Lung (tissue), 12 donors: ENCODE results near the gene PROX2. TPM values are rescaled to one million over a fixed set of nuclear protein-coding genes. Genes with fewer than 3 reads are reported as not detected.

Experiments
- ATAC-seq: fragments of 200-7000 bp; cut with Tn5 transposase; one replicate; pipeline ENCODE4 v1.9.1; 2020; ENCODE audit warnings: moderate number of reproducible peaks; ENCODE audit not compliant: insufficient read depth, low FRiP score
- DNase-seq, 3 donors: peaks; one replicate each; pipeline ENCODE4 v3.0.0-alpha.2; 2013 to 2017
- H3K27ac ChIP-seq, 2 donors: one replicate each; pipeline ENCODE4 v1.5.1; 2013; ENCODE audit warnings: mild to moderate bottlenecking in 2 of 2, moderate library complexity in 2 of 2, control low read depth in 1 of 2, inconsistent platforms in 1 of 2, low read depth in 1 of 2, low read length in 1 of 2
- H3K27me3 ChIP-seq, 3 donors: one replicate each; pipeline ENCODE4 v1.5.1; 2013; ENCODE audit warnings: low read length in 2 of 3; ENCODE audit not compliant: control insufficient read depth in 3 of 3, insufficient read depth in 3 of 3
- H3K36me3 ChIP-seq, 4 donors: one replicate each; pipeline ENCODE4 v1.5.1; 2013; ENCODE audit warnings: low read length in 4 of 4, mild to moderate bottlenecking in 1 of 4, moderate library complexity in 1 of 4; ENCODE audit not compliant: control insufficient read depth in 4 of 4, insufficient read depth in 4 of 4
- H3K4me1 ChIP-seq, 5 donors: one replicate each; pipeline ENCODE4 v1.5.1; 2013; ENCODE audit warnings: low read length in 5 of 5, mild to moderate bottlenecking in 2 of 5, moderate library complexity in 1 of 5; ENCODE audit not compliant: control insufficient read depth in 5 of 5, insufficient read depth in 5 of 5
- H3K4me3 ChIP-seq: one replicate; pipeline ENCODE4 v1.5.1; 2013; ENCODE audit warnings: mild to moderate bottlenecking, control low read depth, moderate library complexity
- H3K9ac ChIP-seq, 2 donors: one replicate each; pipeline ENCODE4 v1.5.1; 2013; ENCODE audit warnings: low read length in 2 of 2, control low read depth in 1 of 2; ENCODE audit not compliant: insufficient read depth in 1 of 2
- H3K9me3 ChIP-seq, 4 donors: one replicate each; pipeline ENCODE4 v1.5.1; 2013; ENCODE audit warnings: low read length in 3 of 4, mild to moderate bottlenecking in 1 of 4, moderate library complexity in 1 of 4; ENCODE audit not compliant: control insufficient read depth in 4 of 4, insufficient read depth in 3 of 4
- WGBS, 2 donors: extraction: QIAGEN DNeasy Blood & Tissue Kit; methylation state at CpG; one replicate each; pipeline ENCODE4 v1.1.7; 2013; 5-methylcytosine and 5-hydroxymethylcytosine counted together
- polyA plus RNA-seq, 2 donors: library from polyadenylated mRNA; stranded (reverse); fragments of 200-250 nt; gene quantifications; one replicate each; pipeline ENCODE4 v1.2.1, GENCODE V29; 2013
- total RNA-seq, 2 donors: library from RNA; depleted of rRNA in 1 of 2; stranded (reverse); fragments of >200 nt in 1 of 2; gene quantifications; one replicate each; pipeline ENCODE4 v1.2.1, GENCODE V29; 2014 to 2021
- TF ChIP-seq, protein P1 (sequence below): IDR thresholded peaks from 2 replicates; pipeline ENCODE4 v1.5.1; 2012; ENCODE audit warnings: mild to moderate bottlenecking; ENCODE audit errors: control extremely low read depth, extremely low read depth
- donor health status: control.
- donor health status: control.
- donor health status: Bipolar disorder and iron deficiency.
- donor health status: healthy.
- donor health status: DM: yes; HTN: yes; CAD: no.

Gene PROX2
- total and polyA plus RNA-seq, 4 donors: 0.01 to 0.09 TPM; not detected in 2

DNA sequence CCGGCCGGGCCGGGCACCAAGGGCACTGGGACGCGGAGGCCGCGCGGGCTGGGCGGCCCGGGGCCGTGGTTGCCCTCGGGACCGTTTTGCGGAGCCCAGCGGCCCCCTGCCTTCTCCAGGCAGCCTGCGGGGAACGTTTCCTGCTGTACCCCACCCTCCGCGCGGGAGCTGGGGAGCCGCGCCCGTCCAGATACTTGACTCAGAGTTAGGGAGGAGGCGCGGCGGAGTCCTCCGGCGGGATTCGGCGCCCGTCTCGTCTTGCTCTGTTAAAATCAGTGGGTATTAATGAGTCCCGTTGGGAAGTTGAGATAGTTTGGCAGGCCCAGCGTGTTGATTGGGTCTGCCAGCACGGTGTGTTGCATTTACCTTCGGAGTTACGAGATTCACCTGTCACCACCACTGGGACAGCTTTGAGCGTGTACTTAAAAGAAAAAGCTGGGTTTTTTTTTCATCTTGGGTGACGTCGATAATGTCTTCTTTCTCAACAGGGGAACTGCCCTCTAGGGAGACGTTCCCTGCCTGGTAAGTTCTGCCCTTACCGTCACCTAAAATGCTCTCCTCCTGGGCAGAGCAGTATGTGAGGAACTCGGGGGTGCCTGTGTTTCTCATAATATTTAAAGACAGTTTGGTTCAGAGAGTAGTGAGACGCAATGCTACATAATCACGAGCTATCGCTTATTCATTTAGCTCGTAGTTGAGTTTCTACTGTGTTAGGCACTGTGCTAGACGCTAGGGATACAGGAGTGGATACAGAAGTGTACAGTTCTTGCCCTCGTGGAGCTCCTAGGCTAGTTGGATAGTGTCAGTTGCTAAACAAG is 6.4 kb upstream of the PROX2 start:
- ATAC-seq: peak; percentile 56
- Histone ChIP-seq H3K27ac (peak overlapping the region; percentile 93 to 96), H3K27me3 (no peaks in the 10 kb centered on the region), H3K9me3 (no peaks in the 10 kb centered on the region), H3K4me1 (peaks cover 0 to 32% (median 10%) of the 10 kb centered on the region in 5 donors), H3K4me3 (peak overlapping the region; percentile 98), H3K36me3 (no peaks in the 10 kb centered on the region), H3K9ac (peak overlapping the region; percentile 94 to 98)
- DNase-seq: peak in 2 of 3 donors; percentile 49 to 52
- 1% methylated on average over 47 to 49 of the region's 49 CpGs for WGBS, 2 donors
- TF ChIP-seq, protein P1, sequence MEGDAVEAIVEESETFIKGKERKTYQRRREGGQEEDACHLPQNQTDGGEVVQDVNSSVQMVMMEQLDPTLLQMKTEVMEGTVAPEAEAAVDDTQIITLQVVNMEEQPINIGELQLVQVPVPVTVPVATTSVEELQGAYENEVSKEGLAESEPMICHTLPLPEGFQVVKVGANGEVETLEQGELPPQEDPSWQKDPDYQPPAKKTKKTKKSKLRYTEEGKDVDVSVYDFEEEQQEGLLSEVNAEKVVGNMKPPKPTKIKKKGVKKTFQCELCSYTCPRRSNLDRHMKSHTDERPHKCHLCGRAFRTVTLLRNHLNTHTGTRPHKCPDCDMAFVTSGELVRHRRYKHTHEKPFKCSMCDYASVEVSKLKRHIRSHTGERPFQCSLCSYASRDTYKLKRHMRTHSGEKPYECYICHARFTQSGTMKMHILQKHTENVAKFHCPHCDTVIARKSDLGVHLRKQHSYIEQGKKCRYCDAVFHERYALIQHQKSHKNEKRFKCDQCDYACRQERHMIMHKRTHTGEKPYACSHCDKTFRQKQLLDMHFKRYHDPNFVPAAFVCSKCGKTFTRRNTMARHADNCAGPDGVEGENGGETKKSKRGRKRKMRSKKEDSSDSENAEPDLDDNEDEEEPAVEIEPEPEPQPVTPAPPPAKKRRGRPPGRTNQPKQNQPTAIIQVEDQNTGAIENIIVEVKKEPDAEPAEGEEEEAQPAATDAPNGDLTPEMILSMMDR: no peak

DNA sequence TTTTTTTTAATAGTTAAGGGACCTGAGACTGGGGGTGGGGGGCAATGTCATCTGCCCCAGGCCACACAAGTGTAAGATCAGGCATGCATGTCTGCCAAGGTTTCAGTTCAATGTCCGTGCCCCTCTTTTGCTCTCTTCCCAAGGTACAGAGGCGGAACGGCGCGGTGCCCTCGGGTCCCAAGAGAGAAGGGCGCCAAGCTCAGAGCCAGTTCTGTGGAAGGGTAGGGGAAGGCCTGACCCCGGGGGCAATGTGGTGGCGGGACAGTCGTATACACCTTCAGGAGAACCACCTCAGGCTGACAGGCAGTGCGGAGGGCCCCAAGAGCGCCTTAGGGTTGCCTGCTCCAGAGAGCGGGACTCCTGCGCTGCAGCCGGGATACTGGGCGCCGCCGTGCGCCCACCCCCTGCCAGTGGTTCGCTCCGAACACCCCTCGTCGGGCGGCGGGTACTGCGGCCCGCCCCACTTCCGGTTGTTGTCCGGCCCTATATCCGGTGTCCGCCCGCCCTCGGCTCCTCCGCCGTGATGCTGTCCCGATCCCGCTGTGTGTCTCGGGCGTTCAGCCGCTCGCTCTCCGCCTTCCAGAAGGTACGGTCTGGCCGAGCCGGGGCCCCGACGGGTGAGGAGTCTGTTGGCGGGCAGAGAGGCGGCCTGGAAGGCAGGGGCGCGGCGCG is 5.6 kb upstream of the PROX2 start, which contains the start of gene DLST:
DLST (plus strand) TSS at position 486 of the 672 bp plus-strand sequence; CDS start at position 524, 38 bp downstream.
- H3K9me3 ChIP-seq: no peaks in the 10 kb centered on the region
- TF ChIP-seq, protein P1: no peak
- no peaks in the 10 kb centered on the region for H3K27me3 ChIP-seq
- peak; percentile 88 to 92 (median 89) for DNase-seq
- peak; percentile 99 for ATAC-seq
- H3K9ac ChIP-seq: peak within 1 kb of the TSS; percentile 94 to 98
- H3K4me3 ChIP-seq: peak within 1 kb of the TSS; percentile 98
- 0% methylated on average over 48 to 53 of the region's 53 CpGs for WGBS, 2 donors
- no peaks in the 10 kb centered on the region for H3K36me3 ChIP-seq
- peak within 1 kb of the TSS; percentile 93 to 96 for H3K27ac ChIP-seq
- H3K4me1 ChIP-seq: peaks cover 0 to 32% (median 10%) of the 10 kb centered on the region in 5 donors

DNA sequence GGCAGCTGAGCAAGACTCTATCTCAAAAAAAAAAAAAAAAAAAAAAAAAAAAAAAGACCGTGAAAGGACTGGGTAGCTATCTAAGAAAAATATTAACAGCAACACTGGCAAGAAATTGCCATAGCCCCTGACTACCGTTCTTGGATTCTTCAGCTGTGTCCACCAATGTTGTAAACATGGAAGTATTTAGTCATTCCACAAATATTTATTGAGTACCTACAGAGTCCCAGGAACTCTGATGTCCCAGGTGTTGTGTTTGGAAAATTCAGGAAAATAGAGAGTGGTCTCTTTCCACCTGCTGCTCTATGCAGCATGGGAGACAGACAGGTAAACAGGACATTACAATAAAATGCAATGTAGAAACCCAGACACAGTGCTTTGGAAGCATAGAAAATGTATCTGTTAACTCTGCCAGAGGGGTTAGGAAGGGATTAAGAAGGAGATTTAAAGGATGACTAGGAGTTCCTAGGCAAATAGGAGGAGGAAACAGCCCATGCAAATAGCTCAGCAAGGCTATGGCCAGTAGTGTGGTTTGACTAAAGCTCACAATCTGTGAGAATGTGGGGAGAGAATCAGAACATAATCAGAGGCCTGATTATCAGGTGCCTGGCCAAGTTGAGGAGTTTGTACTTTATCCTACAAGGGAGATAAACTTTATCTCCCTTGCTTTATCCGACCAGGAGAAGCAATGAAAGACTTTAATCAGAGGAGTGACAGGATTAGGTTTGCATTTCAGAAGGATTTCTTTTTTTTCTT is 3.7 kb upstream of the PROX2 start:
- Histone ChIP-seq H3K36me3 (no peaks in the 10 kb centered on the region), H3K4me3 (no peak overlapping the region), H3K27me3 (no peaks in the 10 kb centered on the region), H3K27ac (no peak overlapping the region), H3K4me1 (peaks cover 0 to 26% (median 10%) of the 10 kb centered on the region in 5 donors), H3K9ac (no peak overlapping the region), H3K9me3 (no peaks in the 10 kb centered on the region)
- TF ChIP-seq, protein P1: no peak
- 78 to 88% methylated on average over 3 of the region's 3 CpGs for WGBS, 2 donors
- DNase-seq (no peak), ATAC-seq (no peak)
